Measurements from ENCODE around the gene RAX.

- TF ChIP-seq CTCF (IDR thresholded peaks at IDR 0.05) (no peak), POLR2A (IDR thresholded peaks at IDR 0.05) (no peak)
Measured at GRCh38 chr18:59266886-59267502, 6.3 kb downstream of the RAX start.
